Tibial nerve (tissue), 4 donors: Measurements from ENCODE around the gene SELPLG.

Source experiments
- CTCF ChIP-seq, 5 experiments: fragments of 200-600 bp in 3 of 5; fragments of 450-650 bp in 2 of 5; sonication (generic) in 3 of 5; IDR thresholded peaks; one replicate each; pipeline ENCODE4 v1.5.1; 2016 to 2019; ENCODE audit warnings: antibody characterized with exemption in 5 of 5, mild to moderate bottlenecking in 3 of 5, moderate library complexity in 2 of 5
- EP300 ChIP-seq, 2 donors: sonication (generic); formaldehyde crosslinking; IDR thresholded peaks; one replicate each; pipeline ENCODE4 v1.6.1; 2017; ENCODE audit warnings: antibody characterized with exemption in 2 of 2, mild to moderate bottlenecking in 1 of 2
- POLR2A ChIP-seq, 2 donors: fragments of 450-650 bp; IDR thresholded peaks; one replicate each; pipeline ENCODE4 v1.6.1; 2017; ENCODE audit warnings: antibody characterized with exemption in 2 of 2, mild to moderate bottlenecking in 2 of 2, moderate library complexity in 2 of 2

GRCh38 chr12:108622421-108622820 is 11.3 kb downstream of the SELPLG start:
- TF ChIP-seq EP300 (IDR thresholded peaks at IDR 0.05) (no peak), CTCF (IDR thresholded peaks at IDR 0.05) (no peak), POLR2A (IDR thresholded peaks at IDR 0.05) (no peak)
